Keratinocyte (primary cell): Measurements from ENCODE around the gene BMPR1B. TPM values are rescaled to one million over a fixed set of nuclear protein-coding genes. Genes with fewer than 3 reads are reported as not detected.
A peak's percentile ranks its signal among the peaks of the same experiment; 100 is the strongest.

ENCODE experiments used
- DNase-seq: peaks from one replicate; pipeline ENCODE4 v3.0.0-alpha.2; 2011; ENCODE audit warnings: low read depth, missing footprints, low spot score
- FAIRE-seq: peaks from 2 replicates; lab custom pipeline; 2011; peaks lifted over from hg19 to GRCh38; lab: Jason Lieb, UNC
- H2AFZ ChIP-seq: 2 replicates; pipeline ENCODE4 v1.6.0; 2012; ENCODE audit warnings: low read length, control low read depth, inconsistent platforms; ENCODE audit not compliant: control insufficient read depth
- H3K27ac ChIP-seq: 2 replicates; pipeline ENCODE4 v1.5.1; 2011; ENCODE audit warnings: low read length; ENCODE audit not compliant: control insufficient read depth, insufficient read depth
- H3K27me3 ChIP-seq: 3 replicates; pipeline ENCODE4 v1.6.0; 2011; ENCODE audit warnings: low read length; ENCODE audit not compliant: control insufficient read depth, insufficient read depth; ENCODE audit errors: extremely low read depth
- H3K36me3 ChIP-seq, 2 experiments: 2 replicates in 1 of 2; 3 replicates in 1 of 2; pipeline ENCODE4 v1.5.1; 2011; ENCODE audit warnings: low read length in 2 of 2, mild to moderate bottlenecking in 1 of 2; ENCODE audit not compliant: control insufficient read depth in 2 of 2, insufficient read depth in 2 of 2; ENCODE audit errors: extremely low read depth in 1 of 2
- H3K4me1 ChIP-seq: 3 replicates; pipeline ENCODE4 v1.5.1; 2011; ENCODE audit warnings: low read length; ENCODE audit not compliant: control insufficient read depth, insufficient read depth; ENCODE audit errors: extremely low read depth
- H3K4me2 ChIP-seq: 3 replicates; pipeline ENCODE4 v1.6.0; 2011; ENCODE audit warnings: low read depth, low read length; ENCODE audit not compliant: control insufficient read depth, insufficient read depth; ENCODE audit errors: extremely low read depth
- H3K4me3 ChIP-seq, 3 experiments: fragments of 200-600 bp in 1 of 3; sonication (generic) in 1 of 3; 2 replicates in 2 of 3; 3 replicates in 1 of 3; pipeline ENCODE4 v1.5.1; 2011 to 2016; ENCODE audit warnings: low read length in 3 of 3, mild to moderate bottlenecking in 3 of 3, control low read depth in 2 of 3, inconsistent platforms in 1 of 3, low read depth in 1 of 3, mixed read lengths in 1 of 3, mixed run types in 1 of 3, moderate library complexity in 1 of 3; ENCODE audit not compliant: control insufficient read depth in 2 of 3, insufficient read depth in 2 of 3; ENCODE audit errors: extremely low read depth in 1 of 3
- H3K79me2 ChIP-seq: 2 replicates; pipeline ENCODE4 v1.6.0; 2012; ENCODE audit warnings: low read length; ENCODE audit not compliant: control insufficient read depth, insufficient read depth
- H3K9ac ChIP-seq: 3 replicates; pipeline ENCODE4 v1.6.0; 2011; ENCODE audit warnings: low read length; ENCODE audit not compliant: control insufficient read depth, insufficient read depth; ENCODE audit errors: extremely low read depth
- H3K9me1 ChIP-seq: 3 replicates; pipeline ENCODE4 v1.6.0; 2011; ENCODE audit warnings: low read length; ENCODE audit not compliant: control insufficient read depth, insufficient read depth; ENCODE audit errors: extremely low read depth
- H3K9me3 ChIP-seq: 2 replicates; pipeline ENCODE4 v1.5.1; 2012; ENCODE audit warnings: low read depth, low read length; ENCODE audit not compliant: control insufficient read depth
- H4K20me1 ChIP-seq: 3 replicates; pipeline ENCODE4 v1.6.0; 2011; ENCODE audit warnings: low read length; ENCODE audit not compliant: control insufficient read depth, insufficient read depth; ENCODE audit errors: extremely low read depth
- EZH2 ChIP-seq: IDR thresholded peaks from one replicate; pipeline ENCODE4 v1.6.1; 2012; ENCODE audit warnings: inconsistent platforms, mild to moderate bottlenecking, low read length, moderate library complexity
- dilution Hi-C: fragments of 300-500 bp; cut with MboI; formaldehyde crosslinking; loops from one replicate; pipeline ENCODE4 v1.7.0; 2020; ENCODE audit warnings: low sequenced_read_pairs; ENCODE audit not compliant: extremely low pct_ligation_motif_present
- polyA plus RNA-seq, 5 experiments: library from polyadenylated mRNA; depleted of rRNA in 3 of 5; stranded (reverse) in 3 of 5; stranded (forward) in 1 of 5; unstranded in 1 of 5; fragments of >200 nt; gene quantifications; 1 replicate in 1 of 5; 2 replicates in 3 of 5; 3 replicates in 1 of 5; pipeline versions ENCODE4 v1.2.1 to v1.2.3, GENCODE V29; 2011 to 2012; ENCODE audit warnings: missing spikeins in 2 of 5, low read depth in 1 of 5, low replicate concordance in 1 of 5
- TF ChIP-seq, protein P1 (sequence below), 3 experiments: IDR thresholded peaks in 1 of 3; conservative IDR thresholded peaks in 1 of 3; optimal IDR thresholded peaks in 1 of 3; 2 replicates in 2 of 3; 3 replicates in 1 of 3; pipeline versions ENCODE3 to v1.5.1; 2011; ENCODE audit warnings: low read length in 3 of 3, mild to moderate bottlenecking in 3 of 3, moderate library complexity in 2 of 3, control low read depth in 1 of 3, inconsistent platforms in 1 of 3; ENCODE audit not compliant: insufficient read depth in 2 of 3; ENCODE audit errors: extremely low read depth in 1 of 3

The BMPR1B gene
- polyA plus RNA-seq, 1 donor (not counting 4 experiments of a cell fraction or from before 2014, with no cell fraction given) = 0.89 TPM

DNA sequence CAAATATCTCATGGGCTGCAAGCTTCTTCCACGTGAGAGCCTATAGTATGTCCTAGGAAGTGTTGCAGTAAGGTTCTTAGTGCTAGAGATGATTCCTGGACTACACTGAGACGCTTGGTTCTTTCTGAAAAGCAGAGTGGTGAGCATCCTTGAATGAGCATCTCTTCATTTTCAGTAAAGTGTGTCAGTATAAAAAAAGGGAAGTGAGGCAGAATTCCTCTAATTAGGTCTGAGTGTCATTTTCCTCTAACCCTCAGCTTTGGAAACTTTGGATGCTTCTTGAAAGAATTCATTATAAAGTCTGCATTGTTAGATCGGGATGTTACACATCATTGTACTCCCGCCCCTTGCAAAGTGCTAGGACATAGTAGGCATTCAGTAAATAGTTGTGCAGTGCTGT lies 5.2 kb downstream of the BMPR1B start:
- Histone ChIP-seq H3K79me2 (no peaks in the 10 kb centered on the region), H3K9ac (no peak overlapping the region), H3K27ac (no peak overlapping the region), H3K4me2 (peak overlapping the region; percentile 17), H3K4me1 (peaks cover 26% of the 10 kb centered on the region), H4K20me1 (no peaks in the 10 kb centered on the region), H3K4me3 (no peak overlapping the region), H2AFZ (no peak overlapping the region), H3K9me3 (no peaks in the 10 kb centered on the region), H3K36me3 (no peaks in the 10 kb centered on the region), H3K9me1 (no peaks in the 10 kb centered on the region), H3K27me3 (peaks cover 4% of the 10 kb centered on the region)
- DNase-seq = no peak
- dilution Hi-C loops = loop anchor here (25.0 kb wide), 1 partner anchor 349 kb away; no protein-coding TSS in a partner anchor
- FAIRE-seq = no peak
- TF ChIP-seq, protein P1, sequence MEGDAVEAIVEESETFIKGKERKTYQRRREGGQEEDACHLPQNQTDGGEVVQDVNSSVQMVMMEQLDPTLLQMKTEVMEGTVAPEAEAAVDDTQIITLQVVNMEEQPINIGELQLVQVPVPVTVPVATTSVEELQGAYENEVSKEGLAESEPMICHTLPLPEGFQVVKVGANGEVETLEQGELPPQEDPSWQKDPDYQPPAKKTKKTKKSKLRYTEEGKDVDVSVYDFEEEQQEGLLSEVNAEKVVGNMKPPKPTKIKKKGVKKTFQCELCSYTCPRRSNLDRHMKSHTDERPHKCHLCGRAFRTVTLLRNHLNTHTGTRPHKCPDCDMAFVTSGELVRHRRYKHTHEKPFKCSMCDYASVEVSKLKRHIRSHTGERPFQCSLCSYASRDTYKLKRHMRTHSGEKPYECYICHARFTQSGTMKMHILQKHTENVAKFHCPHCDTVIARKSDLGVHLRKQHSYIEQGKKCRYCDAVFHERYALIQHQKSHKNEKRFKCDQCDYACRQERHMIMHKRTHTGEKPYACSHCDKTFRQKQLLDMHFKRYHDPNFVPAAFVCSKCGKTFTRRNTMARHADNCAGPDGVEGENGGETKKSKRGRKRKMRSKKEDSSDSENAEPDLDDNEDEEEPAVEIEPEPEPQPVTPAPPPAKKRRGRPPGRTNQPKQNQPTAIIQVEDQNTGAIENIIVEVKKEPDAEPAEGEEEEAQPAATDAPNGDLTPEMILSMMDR (optimal IDR thresholded peaks at IDR 0.05 in 1 of 3, IDR thresholded peaks at IDR 0.05 in 1 of 3, conservative IDR thresholded peaks at IDR 0.05 in 1 of 3; ENCODE audit: extremely low read depth in 1 of 3, insufficient read depth in 2 of 3, low read length in 3 of 3) = no peak

DNA sequence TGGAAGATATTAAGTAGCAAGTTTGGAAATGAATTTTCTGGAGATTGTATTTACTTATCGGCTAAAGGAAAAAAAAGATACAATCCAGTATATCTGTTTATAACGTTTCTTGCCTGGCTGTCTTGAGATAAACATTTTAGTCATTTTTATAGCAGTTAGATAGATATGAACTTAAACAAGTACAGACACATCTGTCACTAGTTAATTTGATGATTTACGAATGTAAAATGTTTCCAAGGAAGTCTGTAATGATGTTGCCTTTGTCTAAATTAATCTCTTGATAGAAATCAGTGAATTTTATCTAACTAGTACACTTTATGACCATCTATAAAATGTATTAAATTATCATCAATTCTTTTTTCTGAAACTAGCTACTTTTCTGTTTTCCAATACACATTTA lies 5.7 kb downstream of the BMPR1B start:
- peaks cover 26% of the 10 kb centered on the region for H3K4me1 ChIP-seq
- H2AFZ ChIP-seq = no peak overlapping the region
- H3K36me3 ChIP-seq = no peaks in the 10 kb centered on the region
- no peak for TF ChIP-seq EZH2
- TF ChIP-seq, protein P1 (optimal IDR thresholded peaks at IDR 0.05 in 1 of 3, IDR thresholded peaks at IDR 0.05 in 1 of 3, conservative IDR thresholded peaks at IDR 0.05 in 1 of 3; ENCODE audit: extremely low read depth in 1 of 3, insufficient read depth in 2 of 3, low read length in 3 of 3) = no peak
- H3K79me2 ChIP-seq = no peaks in the 10 kb centered on the region
- H3K27me3 ChIP-seq = peaks cover 2% of the 10 kb centered on the region
- H3K9ac ChIP-seq = no peak overlapping the region
- no peak overlapping the region for H3K4me3 ChIP-seq
- H3K27ac ChIP-seq = no peak overlapping the region
- dilution Hi-C loops = loop anchor here (25.0 kb wide), 1 partner anchor 349 kb away; no protein-coding TSS in a partner anchor
- FAIRE-seq (no peak), DNase-seq (no peak)
- no peaks in the 10 kb centered on the region for H3K9me3 ChIP-seq
- H3K4me2 ChIP-seq = peak overlapping the region; percentile 17
- H4K20me1 ChIP-seq = no peaks in the 10 kb centered on the region
- H3K9me1 ChIP-seq = no peaks in the 10 kb centered on the region
